PC-3 (cell line): ENCODE data around the gene NANOGP8. TPM values are rescaled to one million over a fixed set of nuclear protein-coding genes. Genes with fewer than 3 reads are reported as not detected.

Experiments used
- ATAC-seq: fragments of 200-7000 bp; cut with Tn5 transposase; 2 replicates; pipeline ENCODE4 v1.9.1; 2020; ENCODE audit warnings: mild to moderate bottlenecking, moderate library complexity
- BruUV-seq: library from RNA; stranded (reverse); fragments of 400-500 nt; replicated peaks from 2 replicates; lab custom pipeline; 2021; lab: Mats Ljungman, UMichigan
- CTCF ChIA-PET: fragments of 300-600 bp; sonication (Branson Sonifier 250); formaldehyde crosslinking; loops from one replicate; lab custom pipeline; 2022; ENCODE audit warnings: antibody characterized with exemption; lab: Charles Lee
- POLR2A ChIA-PET: fragments of 300-600 bp; sonication (Branson Sonifier 250); formaldehyde crosslinking; loops from one replicate; lab custom pipeline; 2022; ENCODE audit warnings: antibody characterized with exemption; ENCODE audit not compliant: unreplicated experiment; lab: Charles Lee
- DNase-seq: peaks from one replicate; pipeline ENCODE4 v3.0.0-alpha.2; 2015
- H2AFZ ChIP-seq: fragments of 300-600 bp; sonication (generic); 2 replicates; pipeline ENCODE4 v1.6.0; 2016; ENCODE audit warnings: antibody characterized with exemption, low read length
- H3F3A ChIP-seq: fragments of 300-600 bp; sonication (generic); one replicate; pipeline ENCODE4 v1.6.0; 2017; ENCODE audit warnings: antibody characterized with exemption, low read length, control low read depth, mild to moderate bottlenecking; ENCODE audit not compliant: unreplicated experiment
- H3K27ac ChIP-seq: fragments of 300-600 bp; sonication (generic); 2 replicates; pipeline ENCODE4 v1.5.1; 2016; ENCODE audit warnings: mild to moderate bottlenecking, low read length
- H3K27me3 ChIP-seq: fragments of 300-600 bp; sonication (generic); 2 replicates; pipeline ENCODE4 v1.6.1; 2016; ENCODE audit warnings: low read length, mixed read lengths
- H3K36me3 ChIP-seq: fragments of 300-600 bp; sonication (generic); 2 replicates; pipeline ENCODE4 v1.6.1; 2016; ENCODE audit warnings: low read depth, mixed run types, low read length, mixed read lengths
- H3K4me1 ChIP-seq: fragments of 300-600 bp; sonication (generic); 2 replicates; pipeline ENCODE4 v1.5.1; 2016; ENCODE audit warnings: low read length; ENCODE audit not compliant: insufficient read depth
- H3K4me2 ChIP-seq: fragments of 300-600 bp; sonication (generic); 2 replicates; pipeline ENCODE4 v1.6.0; 2016; ENCODE audit warnings: low read length
- H3K4me3 ChIP-seq: fragments of 300-600 bp; sonication (generic); 2 replicates; pipeline ENCODE4 v1.5.1; 2016; ENCODE audit warnings: mild to moderate bottlenecking, low read length, mixed read lengths
- H3K79me2 ChIP-seq: fragments of 300-600 bp; sonication (generic); 2 replicates; pipeline ENCODE4 v1.6.1; 2017; ENCODE audit warnings: low read length, mixed read lengths
- H3K9ac ChIP-seq: fragments of 300-600 bp; sonication (generic); 2 replicates; pipeline ENCODE4 v1.6.0; 2016; ENCODE audit warnings: mild to moderate bottlenecking, low read length
- H3K9me2 ChIP-seq: fragments of 300-600 bp; sonication (generic); replicated peaks from 2 replicates; pipeline ENCODE4 v1.6.1; 2016; ENCODE audit warnings: mixed run types, low read length, mixed read lengths
- H3K9me3 ChIP-seq: fragments of 300-600 bp; sonication (generic); 2 replicates; pipeline ENCODE4 v1.6.1; 2016; ENCODE audit warnings: low read length, mixed read lengths
- H4K20me1 ChIP-seq: fragments of 300-600 bp; sonication (generic); 2 replicates; pipeline ENCODE4 v1.6.1; 2016; ENCODE audit warnings: low read length, mixed read lengths
- EZH2 ChIP-seq: fragments of 300-600 bp; sonication (generic); IDR thresholded peaks from one replicate; pipeline ENCODE4 v1.6.1; 2017; ENCODE audit warnings: antibody characterized with exemption, mild to moderate bottlenecking, low read length; ENCODE audit not compliant: unreplicated experiment
- EZH2phosphoT487 ChIP-seq: fragments of 300-600 bp; sonication (generic); IDR thresholded peaks from 2 replicates; pipeline ENCODE4 v1.6.1; 2018; ENCODE audit warnings: mild to moderate bottlenecking, antibody characterized with exemption, low read length, borderline replicate concordance
- intact Hi-C: fragments of 100-400 bp; cut with micrococcal nuclease; formaldehyde crosslinking; loops from 2 replicates; pipeline ENCODE4 v1.9.0; 2023
- total RNA-seq: library from RNA; depleted of rRNA; stranded (reverse); fragments of >200 nt; gene quantifications from 2 replicates; pipeline ENCODE4 v1.2.3, GENCODE V29; 2014
- TF ChIP-seq, protein P1 (sequence below): fragments of 300-600 bp; sonication (generic); conservative IDR thresholded peaks from 2 replicates; pipeline ENCODE4 v1.5.1; 2017; ENCODE audit warnings: antibody characterized with exemption, low read depth, mild to moderate bottlenecking, low read length

The NANOGP8 gene
- total RNA-seq, 1 experiment from 2014 or later: not detected

DNA sequence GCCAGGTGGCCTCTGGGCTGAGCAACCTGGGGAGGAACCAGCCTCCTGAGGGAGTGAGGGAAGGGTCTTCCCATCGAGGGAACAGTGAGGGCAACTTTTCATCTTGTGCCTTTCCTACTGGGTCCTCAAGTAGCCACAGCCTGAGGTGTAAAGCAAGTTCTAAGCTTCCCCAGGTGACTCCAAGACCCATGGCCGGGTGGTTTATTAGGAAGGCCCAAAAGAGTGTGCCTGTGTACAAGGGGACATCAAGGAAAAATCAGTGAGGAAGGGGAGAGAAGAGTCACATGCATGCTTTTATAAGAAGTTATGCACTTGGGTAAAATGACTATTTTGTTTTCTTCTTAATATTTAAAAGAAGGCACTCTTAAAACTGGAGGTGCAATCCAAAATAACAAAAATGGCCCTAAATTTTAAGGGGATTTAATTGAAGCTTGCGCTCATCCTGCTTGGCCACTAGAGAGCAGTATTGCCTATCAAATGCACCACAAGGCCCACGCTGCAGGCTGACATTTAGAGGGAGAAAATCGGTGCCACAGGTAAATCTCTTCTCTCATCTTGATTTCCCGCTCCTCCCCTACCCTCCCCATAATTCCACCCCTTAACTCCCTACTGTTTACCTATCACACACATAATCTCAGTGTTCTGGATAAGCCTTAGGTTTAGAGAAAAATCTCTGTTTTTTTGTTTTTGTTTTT is 6.7 kb downstream of the NANOGP8 start:
- BruUV-seq: no TSS peak
- no peaks in the 10 kb centered on the region for H3K27me3 ChIP-seq
- CTCF ChIA-PET: interaction anchor here (0.5 to 1.3 kb wide), 5 partner anchors 208 to 390 kb away, joined by 3 to 6 read pairs (median 4); no protein-coding TSS in a partner anchor
- intact Hi-C loops: loop anchor here (1.0 to 5.0 kb wide), 5 partner anchors 128 to 439 kb away; no protein-coding TSS in a partner anchor
- peak overlapping the region; percentile 13; the same call in 1 of the 2 replicates for H2AFZ ChIP-seq
- no peak overlapping the region for H3K9ac ChIP-seq
- DNase-seq (peak; percentile 71), ATAC-seq (peak; percentile 84)
- H3F3A ChIP-seq: no peaks in the 10 kb centered on the region
- H3K79me2 ChIP-seq: no peaks in the 10 kb centered on the region
- H3K9me3 ChIP-seq: no peaks in the 10 kb centered on the region
- no peaks in the 10 kb centered on the region for H3K9me2 ChIP-seq
- no peaks in the 10 kb centered on the region for H3K36me3 ChIP-seq
- no peak overlapping the region for H3K4me3 ChIP-seq
- POLR2A ChIA-PET: no interaction called here
- TF ChIP-seq, protein P1, sequence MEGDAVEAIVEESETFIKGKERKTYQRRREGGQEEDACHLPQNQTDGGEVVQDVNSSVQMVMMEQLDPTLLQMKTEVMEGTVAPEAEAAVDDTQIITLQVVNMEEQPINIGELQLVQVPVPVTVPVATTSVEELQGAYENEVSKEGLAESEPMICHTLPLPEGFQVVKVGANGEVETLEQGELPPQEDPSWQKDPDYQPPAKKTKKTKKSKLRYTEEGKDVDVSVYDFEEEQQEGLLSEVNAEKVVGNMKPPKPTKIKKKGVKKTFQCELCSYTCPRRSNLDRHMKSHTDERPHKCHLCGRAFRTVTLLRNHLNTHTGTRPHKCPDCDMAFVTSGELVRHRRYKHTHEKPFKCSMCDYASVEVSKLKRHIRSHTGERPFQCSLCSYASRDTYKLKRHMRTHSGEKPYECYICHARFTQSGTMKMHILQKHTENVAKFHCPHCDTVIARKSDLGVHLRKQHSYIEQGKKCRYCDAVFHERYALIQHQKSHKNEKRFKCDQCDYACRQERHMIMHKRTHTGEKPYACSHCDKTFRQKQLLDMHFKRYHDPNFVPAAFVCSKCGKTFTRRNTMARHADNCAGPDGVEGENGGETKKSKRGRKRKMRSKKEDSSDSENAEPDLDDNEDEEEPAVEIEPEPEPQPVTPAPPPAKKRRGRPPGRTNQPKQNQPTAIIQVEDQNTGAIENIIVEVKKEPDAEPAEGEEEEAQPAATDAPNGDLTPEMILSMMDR: peak; percentile 91
- no peak for TF ChIP-seq EZH2
- TF ChIP-seq EZH2phosphoT487: no peak
- no peaks in the 10 kb centered on the region for H4K20me1 ChIP-seq
- H3K4me2 ChIP-seq: 0 out of 2 replicates have a peak overlapping the region, but pooled peaks have one; percentile 4
- no peak overlapping the region for H3K27ac ChIP-seq
- H3K4me1 ChIP-seq: no peaks in the 10 kb centered on the region

DNA sequence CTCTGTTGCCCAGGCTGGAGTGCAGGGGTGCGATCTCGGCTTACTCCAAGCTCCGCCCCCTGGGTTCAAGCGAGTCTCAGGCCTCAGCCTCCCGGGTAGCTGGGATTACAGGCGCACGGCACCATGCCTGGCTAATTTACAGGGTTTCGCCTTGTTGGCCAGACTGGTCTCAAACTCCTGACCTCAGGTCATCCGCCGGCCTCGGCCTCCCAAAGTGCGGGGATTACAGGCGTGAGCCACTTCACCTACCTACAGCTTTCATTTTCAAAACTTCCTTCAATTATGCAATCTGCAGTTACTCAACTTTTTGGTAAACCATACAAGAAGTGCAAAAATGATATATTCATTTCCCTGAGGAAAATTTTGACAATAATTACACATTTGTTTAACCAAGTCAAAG is 14.0 kb downstream of the NANOGP8 start:
- POLR2A ChIA-PET: no interaction called here
- intact Hi-C loops: no loop called here
- no peaks in the 10 kb centered on the region for H3K27me3 ChIP-seq
- H3F3A ChIP-seq: no peaks in the 10 kb centered on the region
- no peak overlapping the region for H3K4me2 ChIP-seq
- H3K79me2 ChIP-seq: no peaks in the 10 kb centered on the region
- no peaks in the 10 kb centered on the region for H3K9me2 ChIP-seq
- H3K4me1 ChIP-seq: no peaks in the 10 kb centered on the region
- no peaks in the 10 kb centered on the region for H3K9me3 ChIP-seq
- BruUV-seq: no TSS peak
- DNase-seq (no peak), ATAC-seq (no peak)
- H2AFZ ChIP-seq: no peak overlapping the region
- CTCF ChIA-PET: interaction anchor here (0.7 kb wide), 1 partner anchor 368 kb away, joined by 6 read pairs; no protein-coding TSS in a partner anchor
- TF ChIP-seq EZH2phosphoT487 (no peak), EZH2 (no peak)
- TF ChIP-seq, protein P1: no peak
- no peak overlapping the region for H3K27ac ChIP-seq
- no peak overlapping the region for H3K9ac ChIP-seq
- no peaks in the 10 kb centered on the region for H3K36me3 ChIP-seq
- H3K4me3 ChIP-seq: no peak overlapping the region
- no peaks in the 10 kb centered on the region for H4K20me1 ChIP-seq

DNA sequence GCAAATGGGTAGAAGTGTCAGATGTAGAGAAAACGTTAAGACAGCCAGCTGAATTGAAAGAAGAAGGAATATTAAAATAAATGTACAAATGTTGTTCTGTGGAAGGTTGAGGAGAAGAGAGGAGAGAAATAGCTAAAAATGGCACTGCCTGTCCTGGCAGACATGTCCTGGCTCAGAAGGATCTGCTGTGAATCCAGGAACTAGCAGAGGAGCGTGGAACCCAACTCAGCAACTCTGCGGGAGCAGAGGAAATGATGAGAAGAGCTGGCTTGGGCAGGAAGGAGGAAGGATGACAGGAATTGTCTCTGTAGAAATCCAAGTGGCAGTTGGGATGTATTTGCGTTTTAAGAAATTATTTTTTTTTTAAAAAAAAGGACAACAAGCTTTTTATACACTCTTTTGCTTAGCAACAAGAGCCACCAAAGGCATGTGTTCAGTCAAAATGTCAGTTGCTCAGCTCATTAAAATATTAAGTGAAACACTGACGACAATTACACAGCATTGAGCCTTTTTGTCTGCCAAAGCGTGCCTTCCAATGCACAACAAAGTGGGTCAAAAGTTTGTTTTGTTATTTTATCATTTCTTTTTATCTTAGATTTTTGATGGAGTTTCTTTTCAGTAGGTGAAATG is 16.1 kb downstream of the NANOGP8 start:
- Histone ChIP-seq H3K9ac (no peak overlapping the region), H3K4me1 (no peaks in the 10 kb centered on the region), H2AFZ (no peak overlapping the region), H3K27me3 (no peaks in the 10 kb centered on the region), H3K4me3 (no peak overlapping the region), H3K36me3 (no peaks in the 10 kb centered on the region), H4K20me1 (no peaks in the 10 kb centered on the region), H3K27ac (no peak overlapping the region), H3F3A (no peaks in the 10 kb centered on the region), H3K4me2 (no peak overlapping the region), H3K9me3 (no peaks in the 10 kb centered on the region), H3K9me2 (no peaks in the 10 kb centered on the region), H3K79me2 (no peaks in the 10 kb centered on the region)
- CTCF ChIA-PET: no interaction called here
- DNase-seq (no peak), ATAC-seq (no peak)
- TF ChIP-seq, protein P1: no peak
- TF ChIP-seq EZH2: no peak
- no peak for TF ChIP-seq EZH2phosphoT487
- POLR2A ChIA-PET: no interaction called here
- BruUV-seq: no TSS peak
- intact Hi-C loops: no loop called here
